ENCODE results near the gene MYBL2.

DNA sequence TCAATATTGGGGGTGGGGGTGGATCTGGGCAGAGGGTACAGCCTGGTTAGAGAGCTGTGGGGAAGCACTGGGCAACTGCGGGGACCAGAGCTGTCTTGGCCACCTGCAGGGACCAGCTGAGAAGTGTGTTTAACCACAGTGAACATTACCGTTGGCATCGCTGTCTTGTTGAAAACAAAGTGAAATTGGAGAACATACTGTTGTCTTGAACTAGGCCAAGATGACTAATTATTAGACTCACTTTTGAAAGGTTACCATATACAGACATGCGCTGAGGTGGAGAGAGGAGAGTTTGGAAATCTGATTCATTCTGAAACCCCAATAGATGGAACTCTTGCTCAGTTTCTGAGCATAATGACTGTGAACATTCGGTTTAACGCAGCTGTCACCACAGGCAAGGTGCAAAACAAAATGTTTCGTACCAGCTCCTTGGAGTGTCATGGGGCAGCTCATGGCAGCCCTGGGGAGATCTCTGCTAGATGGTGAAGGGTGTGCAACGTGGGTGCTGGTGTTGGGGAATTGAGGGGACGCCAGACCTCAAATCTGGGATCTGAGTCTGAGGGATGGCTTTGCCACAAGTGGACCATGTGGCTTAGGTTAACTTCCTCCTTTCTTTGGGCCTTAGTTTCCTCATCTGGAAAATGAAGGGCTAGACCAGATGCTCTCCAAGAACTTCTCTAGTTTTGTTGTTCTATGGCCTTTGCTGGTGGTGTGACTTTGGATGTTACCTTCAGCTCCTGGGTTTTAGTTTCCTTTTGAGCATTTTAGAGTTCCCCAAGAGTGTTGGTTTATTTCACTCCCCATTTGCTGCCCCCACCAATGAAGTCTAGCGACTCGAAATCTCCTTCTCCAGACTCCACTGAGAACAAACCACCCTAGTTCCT is 84.5 kb downstream of the MYBL2 start:
- TF ChIP-seq, protein P1, sequence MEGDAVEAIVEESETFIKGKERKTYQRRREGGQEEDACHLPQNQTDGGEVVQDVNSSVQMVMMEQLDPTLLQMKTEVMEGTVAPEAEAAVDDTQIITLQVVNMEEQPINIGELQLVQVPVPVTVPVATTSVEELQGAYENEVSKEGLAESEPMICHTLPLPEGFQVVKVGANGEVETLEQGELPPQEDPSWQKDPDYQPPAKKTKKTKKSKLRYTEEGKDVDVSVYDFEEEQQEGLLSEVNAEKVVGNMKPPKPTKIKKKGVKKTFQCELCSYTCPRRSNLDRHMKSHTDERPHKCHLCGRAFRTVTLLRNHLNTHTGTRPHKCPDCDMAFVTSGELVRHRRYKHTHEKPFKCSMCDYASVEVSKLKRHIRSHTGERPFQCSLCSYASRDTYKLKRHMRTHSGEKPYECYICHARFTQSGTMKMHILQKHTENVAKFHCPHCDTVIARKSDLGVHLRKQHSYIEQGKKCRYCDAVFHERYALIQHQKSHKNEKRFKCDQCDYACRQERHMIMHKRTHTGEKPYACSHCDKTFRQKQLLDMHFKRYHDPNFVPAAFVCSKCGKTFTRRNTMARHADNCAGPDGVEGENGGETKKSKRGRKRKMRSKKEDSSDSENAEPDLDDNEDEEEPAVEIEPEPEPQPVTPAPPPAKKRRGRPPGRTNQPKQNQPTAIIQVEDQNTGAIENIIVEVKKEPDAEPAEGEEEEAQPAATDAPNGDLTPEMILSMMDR (IDR thresholded peaks at IDR 0.05), result no peak
- no peak for TF ChIP-seq EP300 (IDR thresholded peaks at IDR 0.05)

All from sigmoid colon (tissue), 4 donors.